GM18507 (cell line): ENCODE results near the gene CAPN14.
"Not testable (repeated sequence)": the region's sequence is repeated elsewhere in the genome, so short reads cannot be mapped to it uniquely, and the experiment has no call there.

Source experiments
- DNase-seq: peaks from one replicate; pipeline ENCODE4 v3.0.0; 2011; ENCODE audit warnings: low read depth; ENCODE audit not compliant: insufficient read length; ENCODE audit errors: extremely low spot score
- FAIRE-seq: peaks from 2 replicates; lab custom pipeline; 2011; peaks lifted over from hg19 to GRCh38; lab: Jason Lieb, UNC

Gene CAPN14

DNA sequence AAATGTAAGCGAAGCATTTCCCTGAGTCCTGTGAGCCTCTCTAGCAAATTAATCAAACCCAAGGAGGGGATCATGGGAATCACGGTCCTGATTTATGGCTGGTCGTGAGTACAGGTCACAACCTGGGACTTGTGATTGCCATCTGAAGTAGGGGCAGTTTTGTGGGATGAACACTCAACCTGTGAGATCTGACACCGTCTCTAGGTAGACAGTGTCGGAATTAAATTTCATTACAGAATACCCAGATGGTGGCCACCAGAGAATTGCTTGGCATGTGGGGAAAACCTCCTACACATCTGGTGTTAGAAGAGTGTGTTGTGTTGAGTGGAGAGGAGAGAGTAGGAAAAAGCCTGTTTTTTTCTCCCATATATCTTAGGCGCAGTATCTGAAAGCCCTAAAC is 12.5 kb downstream of the CAPN14 start:
- no peak for DNase-seq
- no peak for FAIRE-seq

DNA sequence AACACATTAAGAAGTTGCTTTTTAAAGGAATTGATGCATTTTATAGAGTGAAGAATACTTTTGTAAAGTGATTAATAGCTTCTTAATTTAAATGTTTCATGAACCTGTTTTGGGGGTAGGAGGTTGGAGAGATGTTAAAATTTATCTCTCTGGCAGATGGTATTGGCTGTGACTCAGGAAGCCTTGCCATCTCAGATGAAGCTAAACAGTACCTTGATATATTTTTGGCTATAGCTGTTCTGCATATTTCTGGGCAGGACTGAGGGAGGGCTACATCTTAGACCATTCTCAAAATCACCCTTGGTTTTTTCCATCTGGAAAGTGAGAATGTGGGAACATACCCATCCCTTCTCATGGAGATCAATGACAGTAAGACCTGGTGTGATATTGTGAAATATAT is 13.4 kb downstream of the CAPN14 start:
- DNase-seq = no peak
- FAIRE-seq = no peak

DNA sequence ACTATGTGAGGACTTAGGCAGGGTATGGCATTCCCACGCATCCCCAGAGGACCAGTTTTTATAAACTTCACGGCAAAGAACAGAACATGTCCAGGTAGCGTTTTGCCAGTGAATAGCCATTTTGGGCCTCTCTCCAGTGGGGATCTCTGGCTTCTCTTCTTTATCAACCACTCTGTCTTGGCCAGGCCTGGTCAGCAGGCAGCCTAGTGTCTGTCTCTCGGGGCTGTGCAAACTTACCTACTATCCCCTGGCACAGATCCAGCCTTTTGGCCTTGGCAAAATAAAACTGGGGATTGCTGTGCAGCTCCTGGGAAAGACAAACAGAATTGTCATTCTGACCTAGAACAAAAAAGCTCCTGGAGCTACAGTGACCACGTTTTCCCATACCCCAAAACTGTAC is 14.5 kb downstream of the CAPN14 start:
- DNase-seq (no peak), FAIRE-seq (no peak)

DNA sequence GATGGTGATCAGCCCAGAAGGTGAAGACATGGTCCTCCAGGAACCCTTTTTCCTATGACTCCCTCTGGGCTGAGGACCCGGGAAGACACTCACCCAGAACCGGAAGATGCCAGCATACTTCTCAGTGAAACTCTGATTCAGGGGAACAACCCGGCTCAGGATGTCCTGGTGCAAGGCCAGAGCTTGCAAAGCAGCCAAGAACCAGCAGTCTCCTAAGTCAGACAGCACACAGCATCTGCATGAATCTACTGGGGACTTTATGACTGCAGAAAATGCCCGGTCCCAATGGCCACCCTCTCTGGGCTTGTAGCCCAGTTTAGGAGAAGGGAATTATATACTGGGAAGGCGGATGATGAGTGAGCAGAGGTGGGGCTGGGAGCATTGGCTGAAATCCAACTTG is 15.3 kb downstream of the CAPN14 start:
- FAIRE-seq (no peak), DNase-seq (no peak)

DNA sequence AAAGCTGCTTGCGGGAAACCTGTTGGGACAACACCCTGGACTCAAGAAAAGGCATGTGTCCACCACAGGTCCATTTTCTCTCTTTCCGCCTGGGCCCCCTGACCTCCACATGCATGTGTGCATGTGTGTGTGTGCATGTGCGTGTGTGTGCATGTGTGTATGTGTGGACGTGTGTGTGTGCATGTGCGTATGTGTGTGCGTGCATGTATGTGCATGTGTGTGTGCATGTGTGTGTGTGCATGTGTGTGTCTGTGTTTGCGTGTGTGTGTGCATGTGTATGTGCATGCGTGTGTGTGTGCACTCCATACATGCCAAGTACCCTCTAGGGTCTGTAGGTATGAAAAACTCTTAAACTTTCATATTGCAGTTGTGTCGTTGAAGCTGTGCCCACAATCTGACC is 16.3 kb downstream of the CAPN14 start:
- DNase-seq (no peak), FAIRE-seq (no peak)

DNA sequence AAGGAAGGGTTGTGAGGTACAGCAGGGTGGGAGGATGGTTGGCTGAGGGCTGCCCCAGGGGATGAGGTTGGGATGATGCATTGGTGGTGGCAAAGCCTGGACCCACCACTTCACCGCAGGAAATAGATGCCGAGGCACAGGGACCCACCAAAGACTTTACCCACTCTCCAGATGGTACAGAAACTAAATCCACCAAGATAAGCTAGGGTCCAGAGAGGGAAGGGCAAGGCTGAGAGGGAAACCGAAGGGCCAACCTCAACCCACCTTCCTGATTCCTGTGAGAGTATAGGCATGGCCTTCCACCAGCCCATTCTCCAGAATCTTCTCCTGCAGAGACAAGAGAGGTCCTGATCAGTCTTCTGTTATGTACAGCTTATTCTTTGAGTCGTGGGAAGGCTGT is 18.1 kb downstream of the CAPN14 start:
- FAIRE-seq (no peak), DNase-seq (no peak)

DNA sequence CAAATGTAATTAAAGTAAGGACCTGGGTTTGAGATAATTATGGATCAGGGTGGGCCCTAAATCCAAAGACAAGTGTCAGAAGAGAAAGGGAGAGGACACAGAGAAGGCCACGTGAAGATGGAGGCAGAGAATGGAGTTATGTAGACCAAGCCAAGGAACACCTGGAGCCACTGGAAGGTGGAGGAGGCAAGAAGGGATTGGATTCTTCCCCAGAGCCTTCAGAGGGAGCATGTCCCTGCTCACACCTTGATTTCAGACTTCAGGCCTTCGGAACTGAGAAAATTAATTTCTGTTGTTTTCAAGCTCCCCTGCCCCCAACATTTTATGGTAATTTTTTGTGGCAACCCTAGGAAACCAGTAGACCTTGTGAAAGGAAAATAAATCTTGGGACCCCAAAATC is 19.6 kb downstream of the CAPN14 start:
- FAIRE-seq (no peak), DNase-seq (no peak)

DNA sequence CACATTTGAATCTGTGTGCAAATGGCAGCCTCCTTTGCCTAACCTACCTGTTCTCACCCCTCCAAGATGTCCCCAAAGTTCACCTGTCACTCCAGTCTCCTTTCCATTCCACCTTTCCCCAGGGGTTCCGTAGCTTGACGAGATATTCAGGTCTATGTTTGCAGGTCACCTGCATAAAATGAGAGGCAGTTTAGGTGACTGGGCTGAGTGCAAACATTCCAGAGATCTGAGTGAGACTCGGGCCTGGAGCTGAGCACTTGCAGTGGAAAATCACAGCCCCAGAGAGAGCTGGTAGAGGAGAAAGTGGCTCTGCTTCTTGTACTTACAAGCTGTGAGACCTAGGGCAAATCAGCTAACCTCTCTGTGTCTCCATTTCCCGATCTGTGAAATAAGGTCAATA is 20.1 kb downstream of the CAPN14 start:
- FAIRE-seq (no peak), DNase-seq (no peak)

DNA sequence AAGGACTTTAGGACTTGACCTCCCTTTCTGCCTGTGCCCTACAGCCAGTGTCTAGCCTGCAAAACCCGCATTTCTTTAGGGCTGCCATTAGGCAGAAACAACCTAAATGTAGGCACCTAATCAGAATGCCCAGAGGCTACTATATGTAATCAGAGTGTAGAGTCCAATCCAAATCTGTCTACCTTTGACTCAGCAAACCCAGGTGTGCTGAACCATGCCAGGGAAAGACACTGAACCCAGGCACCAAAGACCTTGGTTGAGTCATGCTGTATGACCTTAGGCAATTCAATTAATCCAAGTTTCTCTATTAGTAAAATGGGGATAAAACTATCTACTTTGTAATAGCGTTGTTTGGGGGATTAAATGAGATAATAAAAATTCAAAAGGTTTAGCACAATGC is 20.7 kb downstream of the CAPN14 start:
- FAIRE-seq (no peak), DNase-seq (no peak)

DNA sequence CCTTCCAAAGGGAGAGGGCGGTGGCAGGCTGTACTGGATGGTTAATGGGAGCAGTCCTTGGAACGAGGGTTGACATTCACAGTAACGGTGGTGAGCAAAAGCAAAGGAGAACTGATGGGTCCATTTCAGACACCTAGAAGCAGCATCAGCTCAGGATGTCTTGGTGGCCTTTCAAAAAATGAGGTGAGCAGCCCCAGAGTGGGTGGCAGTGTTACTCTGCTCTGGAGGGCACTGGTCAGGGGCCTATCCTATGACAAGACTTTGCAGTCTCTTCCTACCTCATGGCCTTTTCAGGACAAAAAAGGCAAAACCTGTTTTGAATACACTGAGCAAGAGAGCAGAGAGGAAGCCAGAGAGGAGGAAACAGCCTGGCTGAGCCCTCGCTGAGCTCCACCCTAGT is 23.5 kb downstream of the CAPN14 start:
- FAIRE-seq = no peak
- no peak for DNase-seq

DNA sequence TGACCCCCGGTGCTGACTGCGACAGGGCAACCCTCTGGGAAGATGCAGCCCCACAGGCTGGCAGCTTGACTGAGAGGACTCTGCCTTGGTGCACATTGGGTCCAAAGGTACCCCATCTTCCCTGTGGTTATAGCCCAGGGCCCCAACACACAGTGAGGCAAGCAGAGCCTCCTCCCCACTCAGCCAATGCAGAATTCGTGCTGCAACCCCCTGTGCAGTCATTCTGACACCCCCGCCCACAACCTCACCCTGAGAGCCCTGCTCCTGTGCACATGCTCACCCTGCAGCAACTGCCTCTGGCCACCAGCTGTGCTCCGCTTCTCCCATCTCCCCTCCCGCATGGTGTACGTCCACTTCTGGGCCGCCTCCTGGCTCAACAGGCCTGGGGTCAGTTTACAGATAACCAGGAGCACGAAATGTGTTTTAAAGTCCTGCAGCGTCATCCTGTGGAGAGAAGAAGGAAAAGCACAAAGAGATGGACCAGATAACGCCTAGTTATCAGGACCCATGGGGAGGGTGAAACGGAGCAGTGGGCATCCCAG is 24.4 kb downstream of the CAPN14 start:
- FAIRE-seq (no peak), DNase-seq (no peak)

DNA sequence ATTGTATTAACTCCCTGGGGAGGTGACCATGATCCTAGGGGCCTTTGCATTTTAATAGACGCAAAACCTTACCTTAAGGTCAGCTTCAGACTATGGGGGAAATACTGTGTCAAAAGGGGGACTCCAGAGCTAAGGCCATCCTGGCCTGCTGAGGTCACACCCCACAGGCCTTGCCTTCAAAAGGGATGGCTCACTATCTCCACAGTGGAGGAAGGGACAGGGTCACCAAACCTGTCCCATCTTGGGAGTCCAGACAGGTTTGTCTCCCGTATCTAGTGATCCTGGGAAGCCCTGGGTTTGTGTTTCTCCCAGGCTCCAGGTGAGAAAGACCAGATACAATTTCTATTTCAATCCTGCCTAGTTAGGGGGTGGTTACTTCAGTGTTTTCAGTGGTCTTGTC is 24.9 kb downstream of the CAPN14 start:
- DNase-seq (no peak), FAIRE-seq (no peak)

DNA sequence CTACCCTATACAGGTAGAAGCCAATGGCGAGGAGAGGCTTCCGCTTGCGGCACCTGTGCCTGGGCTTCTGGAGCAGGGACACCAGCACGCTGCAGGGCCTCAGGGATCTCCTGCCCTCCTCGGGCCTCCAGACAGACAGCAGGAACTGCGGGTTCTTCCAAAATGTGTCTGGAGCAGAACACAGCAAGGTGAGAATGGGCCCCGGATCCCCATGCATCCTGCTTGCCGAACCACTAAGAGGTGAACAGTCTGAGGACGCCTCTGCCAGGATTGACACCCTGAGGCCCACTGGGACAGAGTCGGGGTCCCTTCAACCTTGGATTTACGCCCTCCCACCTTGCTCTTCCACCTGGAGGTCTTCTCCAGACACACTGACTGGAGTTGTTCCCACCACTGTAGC is 25.4 kb downstream of the CAPN14 start:
- DNase-seq (no peak), FAIRE-seq (no peak)

DNA sequence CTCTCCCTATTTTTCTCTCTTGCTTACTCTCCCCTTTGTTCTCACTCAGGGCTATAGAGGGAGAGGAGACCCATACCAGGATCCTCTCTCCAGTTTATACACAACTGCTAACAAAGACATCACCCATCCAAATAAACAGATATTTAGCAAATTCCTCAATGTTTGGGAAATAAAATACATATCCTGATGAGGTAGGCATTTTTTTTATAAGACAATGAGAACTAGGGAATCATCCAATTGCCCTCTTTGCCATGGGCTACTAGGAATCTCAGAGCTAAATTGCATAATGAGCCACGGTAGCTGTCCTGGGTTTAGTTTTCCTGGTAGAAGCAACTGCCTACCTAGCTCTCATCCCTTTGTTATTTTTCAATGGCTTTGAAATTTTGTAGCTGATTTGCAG is 27.1 kb downstream of the CAPN14 start:
- FAIRE-seq = no peak
- no peak for DNase-seq

DNA sequence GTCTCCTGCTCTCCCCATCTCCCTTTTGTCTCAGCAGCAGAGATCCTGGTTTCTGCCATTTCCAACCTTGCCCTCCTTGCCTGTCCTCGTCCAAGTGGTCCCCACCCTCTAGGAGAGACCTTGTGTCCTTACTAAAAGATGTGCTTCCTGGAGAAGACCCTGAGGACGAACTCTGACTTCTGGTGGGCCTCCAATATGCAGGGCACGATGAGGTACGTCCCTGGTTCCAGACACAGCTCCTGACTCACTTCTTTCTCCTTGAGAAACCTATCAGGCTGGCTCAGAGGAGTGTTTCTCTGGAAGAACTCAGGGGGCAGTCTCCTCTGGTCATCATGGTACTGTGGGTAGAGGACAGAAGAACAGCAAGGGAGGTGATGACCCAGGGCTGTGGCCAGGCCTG is 28.2 kb downstream of the CAPN14 start:
- DNase-seq (no peak), FAIRE-seq (no peak)

DNA sequence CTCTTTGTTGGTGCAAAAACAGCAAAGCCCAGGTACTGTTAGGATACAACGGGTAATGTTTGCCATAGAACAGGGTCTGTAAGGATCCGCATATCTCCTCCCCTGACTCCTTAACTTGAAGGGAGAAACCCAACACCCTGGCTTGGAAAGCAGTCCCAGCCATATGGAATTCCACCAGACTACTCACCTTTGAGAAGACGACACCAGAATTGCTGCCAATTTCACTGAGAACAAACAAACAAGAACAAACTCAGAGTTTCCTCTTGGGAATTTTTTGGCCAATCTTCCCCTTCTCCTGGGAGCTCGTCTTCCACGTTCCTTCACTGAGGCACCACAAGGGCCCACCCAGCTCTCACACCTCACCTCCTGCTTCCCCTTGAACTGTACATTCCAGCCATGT is 29.2 kb downstream of the CAPN14 start:
- FAIRE-seq (no peak), DNase-seq (no peak)

DNA sequence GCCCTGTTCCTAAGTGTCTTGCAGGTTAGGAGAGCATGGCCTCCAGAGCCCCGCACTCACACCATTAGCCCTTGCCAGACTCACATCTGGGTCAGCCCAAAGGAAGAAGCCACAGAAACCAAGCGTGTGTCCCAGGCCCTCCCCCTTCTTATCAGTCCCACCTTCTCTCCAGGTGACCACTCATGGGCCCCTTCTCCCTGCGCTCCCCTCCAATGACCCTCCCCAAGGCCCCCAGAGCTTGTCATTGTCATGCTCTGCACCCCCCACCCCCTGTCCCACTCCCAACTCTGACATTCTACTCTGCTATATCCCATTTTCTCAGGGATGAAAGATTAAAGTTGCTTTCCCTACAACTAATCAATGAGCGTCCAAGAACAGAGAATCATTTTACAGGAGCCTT is 30.1 kb downstream of the CAPN14 start:
- no peak for DNase-seq
- no peak for FAIRE-seq

DNA sequence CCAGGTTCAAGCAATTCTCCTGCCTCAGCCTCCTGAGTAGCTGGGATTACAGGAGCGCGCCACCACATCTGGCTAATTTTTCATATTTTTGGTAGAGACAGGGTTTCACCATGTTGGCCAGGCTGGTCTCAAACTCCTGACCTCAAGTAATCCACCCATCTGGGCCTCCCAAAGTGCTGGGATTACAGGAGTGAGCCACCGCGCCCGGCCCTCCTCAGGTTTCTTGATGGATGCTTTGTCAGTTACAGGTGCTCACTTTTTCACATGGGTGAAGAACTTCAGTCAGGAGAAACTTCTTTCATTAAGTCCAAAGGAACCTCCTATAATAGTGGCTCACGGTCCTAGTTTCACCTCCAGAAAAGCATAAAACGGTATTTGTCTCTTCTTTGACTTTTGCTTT is 33.3 kb downstream of the CAPN14 start:
- FAIRE-seq, DNase-seq: not testable (repeated sequence)

DNA sequence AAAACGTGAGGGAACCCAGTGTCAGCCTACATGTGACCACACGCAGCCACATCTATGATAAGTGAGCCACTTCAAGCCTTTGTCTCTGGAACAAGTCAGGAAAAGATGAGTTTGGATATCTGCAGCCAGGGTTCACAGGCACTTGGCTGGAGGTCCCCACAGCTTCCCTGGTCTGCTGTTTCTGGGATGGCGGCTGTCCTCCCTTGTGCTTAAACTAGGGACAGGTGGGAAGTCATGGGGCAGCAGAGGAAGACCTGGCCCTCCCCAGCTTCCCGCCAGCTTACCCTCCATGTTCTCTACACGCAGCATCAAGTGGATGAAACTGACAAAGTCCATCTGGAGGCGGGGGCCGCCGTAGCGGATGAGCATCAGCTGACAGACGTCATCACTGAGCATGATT is 40.6 kb downstream of the CAPN14 start:
- FAIRE-seq (no peak), DNase-seq (no peak)

DNA sequence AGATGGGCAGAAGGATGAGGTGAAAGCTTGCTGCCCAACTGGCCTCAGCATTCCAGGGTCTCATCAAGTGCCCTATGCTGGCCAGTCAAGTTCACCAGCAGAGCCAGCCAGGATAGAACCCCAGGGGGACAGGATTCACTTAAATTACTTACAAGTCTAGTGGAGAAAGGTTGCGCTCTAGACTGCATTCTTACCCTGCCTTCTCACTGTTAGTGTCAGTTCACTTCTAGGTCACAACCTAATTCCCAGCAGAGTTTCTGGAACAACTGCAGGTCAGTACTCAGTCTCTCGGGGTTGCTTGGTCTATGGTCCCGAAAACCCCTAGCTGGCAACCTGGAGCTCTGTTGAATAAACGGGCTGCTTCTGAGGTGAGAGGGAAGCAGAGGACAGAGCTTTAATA is 46.2 kb downstream of the CAPN14 start:
- FAIRE-seq = no peak
- DNase-seq = no peak

DNA sequence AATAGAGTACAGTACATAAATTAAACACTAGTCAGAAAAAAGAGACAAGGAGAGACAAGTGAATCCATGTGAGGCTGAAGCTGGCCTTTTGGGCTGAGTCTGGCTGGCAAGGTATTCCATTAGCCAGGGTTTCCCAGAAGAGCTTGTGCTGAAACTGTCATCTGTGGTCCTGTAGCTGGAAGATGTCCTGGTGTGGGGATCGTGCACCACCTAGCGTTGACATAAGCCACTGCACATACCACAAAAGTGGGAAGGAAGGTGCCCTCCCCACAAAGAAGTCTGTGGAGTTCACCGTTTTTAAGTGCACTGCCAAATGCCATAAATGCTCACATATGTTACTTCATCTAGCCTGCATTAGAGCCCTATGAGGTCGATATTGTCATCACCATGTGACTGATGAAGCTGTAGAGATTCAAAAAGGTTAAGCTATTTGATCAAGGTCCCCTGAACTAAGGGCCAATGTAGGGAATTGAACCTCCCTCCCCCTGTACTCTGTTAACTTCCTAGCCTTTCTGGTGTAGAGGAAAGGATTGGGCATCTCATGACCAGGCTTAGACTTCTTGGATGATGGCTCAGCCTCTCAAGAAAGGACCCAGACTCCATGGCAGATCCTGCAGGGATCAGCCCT is 47.1 kb downstream of the CAPN14 start:
- DNase-seq (peak; percentile 40), FAIRE-seq (peak; percentile 95)

DNA sequence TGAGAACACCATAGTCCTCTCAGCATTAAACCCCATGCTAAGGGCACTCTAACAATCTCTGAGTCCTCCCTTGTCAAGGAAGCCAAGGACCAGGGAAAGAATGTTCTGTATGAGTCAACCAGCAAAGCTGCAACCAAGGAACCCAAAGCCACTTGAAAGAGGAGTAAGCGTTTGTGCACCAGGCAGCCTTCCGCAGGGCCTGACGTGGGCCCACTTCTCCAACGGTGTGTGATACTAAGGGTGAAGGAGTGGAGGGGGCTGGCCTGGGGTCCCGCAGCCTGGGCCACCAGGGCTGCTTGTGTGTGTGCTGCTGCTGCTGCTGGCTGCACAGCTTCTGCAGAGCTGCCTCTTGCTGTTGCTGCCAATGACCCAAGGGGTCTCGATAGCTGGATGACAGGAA is 49.0 kb downstream of the CAPN14 start:
- DNase-seq (no peak), FAIRE-seq (no peak)
